Stimulated activated CD4-positive, alpha-beta T cell treated with anti-CD3 and anti-CD28 coated beads, Interleukin-2, amount 100 ng/mL, for 48 hours (primary cell): Measurements from ENCODE around the gene RASSF8.

Experiments used
- DNase-seq, 2 donors: peaks; one replicate each; pipeline ENCODE4 v3.0.0-alpha.2; 2020

Gene RASSF8

DNA sequence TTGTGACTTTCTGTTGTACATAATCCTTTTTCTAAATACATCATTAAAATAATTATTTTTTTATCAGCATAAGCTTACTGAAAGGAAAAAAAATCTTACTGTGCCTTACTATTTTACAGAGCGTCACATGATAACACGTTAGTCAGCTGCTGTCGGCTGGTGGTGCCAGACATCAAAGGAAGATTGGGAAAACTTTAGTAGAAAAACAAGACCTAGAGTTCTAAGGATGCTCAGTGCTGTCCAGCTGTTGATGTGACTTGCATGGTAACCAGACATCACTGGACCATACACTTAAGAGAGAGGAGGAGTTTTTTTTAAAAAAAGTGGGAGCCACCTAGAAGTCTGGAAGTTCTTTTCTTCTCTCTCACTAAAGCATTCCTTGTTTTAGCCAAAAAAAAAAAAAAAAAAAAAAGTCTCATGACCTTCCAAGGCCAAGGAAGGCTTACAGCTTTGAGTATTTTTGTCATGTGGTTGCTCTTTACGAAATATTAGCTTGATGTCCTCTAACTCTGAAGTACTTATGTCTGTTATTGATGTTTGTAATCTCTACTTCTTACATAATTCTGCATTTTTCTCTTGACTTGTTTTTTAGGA lies 4.5 kb downstream of the RASSF8 start:
- no peak for DNase-seq

DNA sequence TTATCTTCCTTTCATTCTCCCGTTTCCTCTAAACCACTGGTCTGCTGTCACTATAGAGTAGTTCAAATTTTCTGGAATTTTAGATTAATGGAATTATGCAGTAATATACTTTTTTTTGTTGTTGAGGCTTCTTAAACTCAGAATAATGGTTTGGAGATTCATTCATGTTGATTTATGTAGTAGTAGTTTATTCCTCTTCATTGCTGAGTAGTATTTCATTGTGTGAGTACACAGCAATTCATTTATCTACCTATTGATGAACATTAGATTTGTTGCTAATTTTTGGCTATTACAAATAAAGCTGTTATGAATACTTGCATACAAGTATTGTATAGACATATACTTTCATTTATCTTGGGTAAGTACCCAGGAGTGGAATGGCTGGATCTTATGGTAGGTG lies 7.2 kb downstream of the RASSF8 start:
- DNase-seq: no peak

DNA sequence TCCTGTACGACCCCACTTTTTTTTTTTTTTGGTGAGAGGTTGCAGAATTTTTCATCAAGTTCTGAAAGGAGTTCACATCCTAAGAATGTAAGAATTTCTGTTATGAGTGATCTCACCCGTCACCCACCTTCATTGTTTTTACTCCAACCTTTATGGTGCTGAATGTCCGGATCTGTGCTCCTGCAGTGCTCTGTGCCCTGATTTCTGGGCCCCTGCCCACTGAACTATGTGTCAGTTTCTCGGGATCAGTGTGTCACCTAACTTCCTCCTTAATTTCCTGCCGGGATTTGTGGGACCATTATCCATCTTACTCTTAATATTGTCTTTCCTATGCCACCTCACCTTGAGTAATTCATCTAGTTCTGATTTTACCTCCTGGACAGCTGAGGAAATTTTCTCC lies 11.6 kb downstream of the RASSF8 start:
- no peak for DNase-seq

DNA sequence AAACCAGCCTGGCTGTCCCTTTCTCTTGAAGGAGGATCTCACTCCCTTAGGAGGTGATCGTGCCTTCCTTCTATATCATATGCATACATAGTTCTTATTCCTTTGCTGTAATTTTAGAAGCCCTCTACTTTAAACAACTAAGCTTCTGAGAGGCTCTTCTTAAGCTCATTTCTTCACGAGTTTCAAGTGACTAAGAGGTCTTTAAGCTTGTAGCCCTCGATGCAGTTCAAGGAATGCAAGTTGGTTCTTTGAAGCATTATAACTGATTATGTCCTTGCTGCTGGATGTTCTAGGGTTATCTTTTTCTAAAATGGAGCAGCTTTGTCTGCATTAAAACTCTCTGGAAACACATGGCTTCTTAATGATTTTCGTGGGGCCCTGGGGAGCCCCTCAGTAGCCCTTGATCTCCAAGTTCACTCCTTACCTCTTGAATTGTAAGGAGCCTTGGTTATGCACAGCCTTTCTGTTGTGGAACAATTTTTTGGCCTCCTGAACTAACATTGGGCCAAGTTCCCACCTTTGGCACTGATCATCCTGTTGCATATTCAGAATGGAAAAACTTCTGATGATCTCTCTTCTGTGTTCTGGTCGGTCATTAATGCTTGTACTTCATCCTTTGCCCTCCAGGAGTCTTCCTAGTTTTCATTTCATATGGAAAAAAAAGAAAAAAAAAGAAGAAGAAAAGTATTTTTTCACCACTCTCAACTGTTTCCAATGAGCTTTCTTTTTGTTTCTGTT lies 12.6 kb downstream of the RASSF8 start:
- no peak for DNase-seq

DNA sequence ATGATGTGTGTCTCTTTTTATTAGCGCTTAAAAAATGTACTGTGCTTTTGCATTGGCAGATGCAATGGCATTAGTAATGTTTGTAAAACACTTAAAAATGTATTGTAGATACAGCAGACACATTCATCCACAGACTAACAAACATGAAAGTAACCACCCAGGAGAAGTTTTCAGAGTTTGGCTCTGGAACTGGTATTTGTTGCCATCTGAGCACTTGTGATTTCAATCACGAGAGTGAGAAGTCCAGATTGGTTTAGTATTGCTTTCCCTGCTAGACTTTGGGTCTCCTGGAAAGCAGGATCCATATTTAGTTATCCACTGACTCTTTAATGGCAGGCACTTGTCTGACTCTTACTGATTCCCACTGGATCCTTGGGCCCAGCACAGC lies 13.2 kb downstream of the RASSF8 start:
- no peak for DNase-seq

DNA sequence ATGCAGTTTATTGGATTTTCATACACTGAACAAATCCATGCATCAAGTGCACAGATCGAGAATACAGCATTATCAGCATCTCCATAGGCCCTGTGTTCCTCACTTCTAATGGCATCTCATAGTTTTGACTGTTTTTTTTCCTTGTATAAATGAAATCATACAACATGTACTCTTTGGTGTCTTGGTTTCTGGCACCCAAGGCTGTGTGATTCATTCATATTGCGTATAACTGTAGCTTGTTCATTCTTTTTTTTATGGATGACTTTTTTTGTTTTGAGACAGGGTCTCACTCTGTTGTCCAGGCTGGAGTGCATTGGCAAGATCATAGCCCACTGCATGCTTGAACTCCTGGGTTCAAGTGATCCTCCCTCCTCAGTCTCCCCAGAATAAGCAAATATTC lies 14.3 kb downstream of the RASSF8 start:
- no peak for DNase-seq

DNA sequence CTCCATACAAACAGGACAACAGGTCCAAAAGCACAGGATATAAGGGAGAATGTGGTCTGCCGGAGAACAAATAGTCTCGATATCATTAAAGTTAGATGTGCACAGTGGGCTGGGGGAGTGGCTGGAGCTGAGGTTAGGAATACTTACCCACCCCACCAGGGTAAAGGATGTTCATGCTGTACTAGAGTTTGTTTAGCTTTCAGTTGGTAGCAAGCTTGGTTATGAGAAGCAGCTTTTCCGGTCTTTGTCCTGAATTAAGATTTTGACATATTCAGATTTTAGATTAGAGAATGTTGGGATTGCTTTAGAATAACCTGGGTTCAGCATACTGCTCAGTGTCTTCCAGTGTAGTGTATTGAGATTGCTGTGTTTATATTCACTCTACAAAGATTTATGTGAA lies 16.7 kb downstream of the RASSF8 start:
- DNase-seq: no peak

DNA sequence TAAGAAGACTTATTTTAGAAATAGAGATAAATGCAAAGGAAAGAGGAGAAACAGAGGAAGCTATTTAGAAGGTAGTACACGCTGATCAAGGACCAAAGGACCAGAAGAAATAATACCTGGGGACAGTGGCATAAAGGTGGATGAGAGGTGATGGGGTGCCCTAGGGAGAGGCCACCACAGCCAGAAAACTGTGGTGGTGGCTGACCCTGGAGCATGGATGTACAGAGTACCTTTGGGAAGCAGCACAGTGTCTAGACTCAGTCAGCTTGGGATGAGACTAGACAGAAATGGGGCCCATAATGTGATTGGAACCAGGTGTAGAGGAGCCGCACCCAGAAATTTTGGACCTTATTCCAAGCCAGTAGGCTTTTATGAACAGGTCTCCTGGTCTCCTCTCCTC lies 17.2 kb downstream of the RASSF8 start:
- no peak for DNase-seq

DNA sequence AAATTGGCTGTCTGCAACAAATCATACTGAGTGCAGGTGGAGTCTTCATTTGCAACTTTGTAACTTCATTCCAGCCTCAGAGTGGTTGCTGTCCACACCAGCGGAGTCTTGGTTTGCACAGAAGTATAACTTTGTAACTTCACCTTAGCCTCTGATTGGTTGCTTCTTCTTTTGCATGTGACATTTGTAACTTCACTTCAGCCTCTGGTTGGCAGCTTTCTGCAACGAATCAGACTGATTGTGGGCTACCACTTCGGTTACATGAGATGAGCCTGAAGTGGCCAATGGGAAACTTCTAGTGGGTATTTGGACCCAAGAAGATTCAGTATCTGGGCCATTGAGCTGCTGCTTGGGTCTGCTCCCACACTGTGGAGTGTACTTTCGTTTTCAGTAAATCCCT lies 17.8 kb downstream of the RASSF8 start:
- no peak for DNase-seq

DNA sequence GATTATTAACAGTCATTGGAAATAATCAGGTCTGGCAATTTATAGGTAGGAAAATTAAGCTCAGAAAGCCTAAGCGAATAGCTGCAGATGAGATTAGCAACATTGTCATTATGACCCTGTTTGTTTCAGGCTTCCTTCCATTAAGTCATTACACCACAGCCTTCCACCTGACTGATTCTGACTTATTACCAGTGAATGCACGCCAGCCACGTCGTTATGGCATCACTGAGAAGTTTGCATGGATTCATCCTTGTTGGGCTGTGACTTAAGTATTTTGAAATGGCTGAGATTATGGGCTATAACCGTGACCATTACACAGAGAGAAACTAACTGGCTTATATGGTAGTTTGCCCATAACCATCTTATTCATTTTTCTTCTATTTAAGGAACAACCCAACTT lies 18.6 kb downstream of the RASSF8 start:
- no peak for DNase-seq

DNA sequence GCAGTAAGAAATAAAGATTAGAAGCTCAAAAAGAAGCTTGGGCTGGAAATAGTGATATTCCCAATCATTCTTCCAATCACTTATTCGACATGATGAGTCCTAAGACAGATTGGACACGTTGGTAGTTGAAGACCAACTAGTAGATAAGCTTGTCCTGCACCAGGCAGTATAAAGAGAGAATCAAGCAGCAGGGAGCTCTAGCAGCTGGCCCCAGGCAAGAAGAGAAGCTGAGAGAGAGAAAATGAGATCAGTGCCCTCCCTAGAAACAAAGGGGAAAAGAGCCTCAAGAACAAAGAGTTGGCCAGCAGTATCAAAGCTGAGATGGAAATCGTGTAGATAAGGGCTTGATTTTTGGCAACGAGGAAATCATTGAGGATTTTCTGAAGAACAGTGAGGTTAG lies 20.6 kb downstream of the RASSF8 start:
- DNase-seq: no peak

DNA sequence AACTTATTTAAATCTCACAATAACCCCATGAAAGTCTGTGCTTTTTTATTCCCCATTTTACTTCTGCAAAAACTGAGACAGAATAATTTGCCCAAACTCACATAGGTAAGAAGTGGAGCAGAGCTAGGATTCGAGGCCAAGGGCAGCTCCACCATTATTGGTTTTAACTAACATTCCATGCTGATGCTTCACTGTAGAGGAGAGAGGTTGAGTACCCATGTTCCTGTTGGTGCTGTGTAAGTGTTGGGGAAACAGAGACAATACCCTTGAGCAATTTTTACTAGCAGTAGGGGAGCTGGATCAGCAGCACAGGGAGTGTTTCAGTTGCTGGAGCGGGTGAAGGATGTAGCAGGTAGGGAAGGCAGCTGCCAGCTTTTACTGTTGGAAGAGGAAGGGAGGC lies 21.1 kb downstream of the RASSF8 start:
- no peak for DNase-seq

DNA sequence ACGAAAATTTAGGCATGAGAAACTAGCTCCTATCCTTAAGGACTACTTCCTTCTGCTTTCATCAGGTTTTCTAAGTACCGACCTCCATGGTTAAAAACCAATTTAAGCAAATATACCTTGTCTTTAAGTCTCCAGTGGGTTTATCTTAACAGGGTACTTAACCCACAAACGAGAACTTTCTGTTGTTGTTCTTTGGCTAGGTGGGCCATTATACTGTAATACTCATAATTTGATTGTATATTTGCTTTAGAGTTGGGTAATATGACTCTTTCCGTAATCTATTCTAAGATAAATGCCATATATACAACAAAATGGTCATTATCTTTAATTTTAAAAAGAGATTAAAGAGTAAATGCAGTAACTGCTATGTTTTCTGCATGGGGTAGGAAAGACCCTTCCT lies 21.6 kb downstream of the RASSF8 start:
- no peak for DNase-seq

DNA sequence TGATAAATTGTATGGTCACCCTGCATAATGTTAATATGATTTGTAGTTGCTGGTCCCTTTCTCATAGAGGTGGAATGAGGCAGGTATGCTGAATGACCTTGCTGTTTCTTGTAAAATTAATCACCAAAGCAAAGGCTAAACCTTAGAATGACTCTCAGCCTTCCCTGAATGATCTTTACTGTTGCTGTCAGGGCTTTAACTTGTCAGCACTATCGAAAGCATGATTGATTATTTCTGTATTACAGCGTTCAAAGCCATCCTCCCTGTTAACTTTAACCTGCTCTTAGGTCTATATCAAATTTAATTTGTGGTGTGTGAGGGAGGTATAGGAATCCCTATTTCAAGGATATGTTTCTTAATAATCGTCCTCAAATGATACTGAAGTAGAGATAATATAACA lies 23.1 kb downstream of the RASSF8 start:
- DNase-seq: no peak

DNA sequence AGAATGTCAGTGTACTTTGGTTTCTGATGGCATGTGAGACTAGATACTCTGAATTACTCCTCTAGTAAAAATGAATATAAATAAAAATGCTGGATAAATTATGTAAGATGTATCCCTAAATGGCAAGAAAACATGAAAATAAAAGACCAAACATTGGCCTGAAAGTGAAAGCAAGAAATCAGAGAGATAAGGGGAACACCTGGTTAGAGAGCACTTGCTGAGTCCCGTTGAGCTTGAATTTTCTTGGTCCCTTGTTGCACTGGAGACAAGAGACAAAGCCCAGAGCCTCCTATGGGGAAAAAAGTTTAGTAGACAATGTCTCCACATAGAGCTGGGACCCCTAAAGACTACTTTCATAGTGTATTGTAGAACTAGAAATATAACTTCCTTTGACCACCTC lies 23.9 kb downstream of the RASSF8 start:
- DNase-seq: no peak

DNA sequence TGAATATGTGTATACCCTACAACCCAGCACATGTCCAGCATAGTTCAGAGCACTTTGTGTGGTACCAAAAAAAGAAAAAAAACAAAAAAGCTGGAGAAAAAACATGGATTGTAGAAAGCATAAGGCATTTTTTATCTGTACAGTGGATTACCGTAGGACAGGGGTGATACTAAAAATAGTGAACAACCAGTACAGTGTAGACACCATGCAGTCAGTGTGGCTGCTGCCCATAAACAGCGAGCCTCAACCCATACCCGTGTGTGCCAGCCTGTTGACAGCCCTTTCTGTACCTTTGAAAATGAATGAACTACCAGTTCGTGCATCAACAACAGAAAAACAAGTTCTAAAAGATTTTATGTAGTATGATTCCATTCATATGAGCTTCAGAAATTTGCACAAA lies 25.1 kb downstream of the RASSF8 start:
- DNase-seq: no peak

DNA sequence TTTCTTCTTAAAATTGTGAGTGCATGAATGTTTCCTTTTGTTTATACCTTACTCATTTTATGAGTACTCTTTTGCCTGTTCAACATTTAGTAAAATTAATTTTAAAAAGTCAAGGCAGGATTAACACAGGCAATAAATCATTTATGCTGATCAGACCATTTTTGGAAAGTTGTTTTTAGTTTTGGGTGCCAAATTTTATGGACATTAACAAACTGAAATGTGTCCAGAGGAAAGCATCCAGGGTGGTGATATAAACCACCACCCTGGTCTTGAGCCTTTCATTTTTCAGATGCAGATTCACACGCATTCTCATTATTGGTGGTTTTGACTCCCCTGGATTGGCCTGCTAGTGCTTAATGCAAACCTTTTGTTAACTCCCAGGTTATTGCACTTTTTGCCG lies 26.3 kb downstream of the RASSF8 start:
- no peak for DNase-seq

DNA sequence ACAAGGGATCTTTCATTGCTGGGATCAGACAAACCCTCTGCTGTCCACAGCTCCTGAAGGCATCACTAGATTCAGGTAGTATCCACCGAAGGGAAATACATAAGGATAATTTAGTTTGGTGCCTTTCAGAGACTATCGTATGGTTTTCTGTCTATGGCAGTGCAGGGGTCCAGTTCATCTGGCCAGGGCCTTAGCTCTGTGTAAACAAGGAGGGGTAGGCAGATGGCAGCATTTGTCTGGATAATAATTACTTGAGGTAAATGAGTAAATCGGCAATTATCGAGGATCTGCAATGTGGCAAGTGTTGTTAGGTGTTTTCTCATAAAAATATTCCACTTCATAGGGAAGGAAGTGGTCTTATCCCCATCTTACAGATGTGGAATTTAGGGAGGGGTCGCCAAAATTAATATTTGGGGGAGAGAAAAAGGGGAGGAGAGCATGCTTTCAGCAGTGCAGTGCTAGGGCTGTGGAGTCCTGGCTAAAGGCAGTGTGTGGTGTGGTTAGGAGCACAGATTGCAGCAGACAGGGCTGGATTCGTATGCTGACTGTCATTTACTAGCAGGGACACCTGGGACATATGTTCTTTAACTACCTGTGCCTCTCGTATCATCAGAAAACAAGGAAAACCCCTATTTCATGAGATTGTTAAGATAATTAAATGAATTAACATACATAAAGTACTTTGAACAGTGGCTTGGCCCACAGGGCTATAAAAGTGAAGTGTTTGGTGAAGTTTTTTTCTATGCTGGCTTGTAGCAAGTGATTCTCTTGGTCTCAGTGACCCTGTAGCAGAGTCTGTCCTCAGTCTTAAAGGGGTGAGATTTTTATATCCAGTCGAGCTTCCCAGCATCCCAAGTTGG lies 27.1 kb downstream of the RASSF8 start:
- DNase-seq: no peak

DNA sequence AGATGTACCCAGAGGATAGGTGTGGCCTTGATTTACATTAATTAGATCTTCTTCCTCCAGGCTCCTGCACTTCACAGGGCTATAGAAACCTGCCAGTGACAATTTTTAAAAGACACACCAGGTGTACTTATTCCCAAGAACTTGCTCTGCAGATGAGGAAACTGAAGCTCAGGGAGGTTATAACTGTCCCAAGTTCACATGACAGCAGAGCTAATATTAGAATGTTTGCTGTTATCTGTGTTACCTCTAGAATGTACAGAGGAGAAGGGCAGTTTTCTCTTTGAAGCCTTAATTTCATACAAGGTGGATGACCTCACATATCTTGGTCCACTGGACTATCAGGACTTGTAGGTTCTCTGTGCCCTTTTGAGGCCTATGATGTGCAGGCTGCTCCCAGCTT lies 27.7 kb downstream of the RASSF8 start:
- DNase-seq: no peak

DNA sequence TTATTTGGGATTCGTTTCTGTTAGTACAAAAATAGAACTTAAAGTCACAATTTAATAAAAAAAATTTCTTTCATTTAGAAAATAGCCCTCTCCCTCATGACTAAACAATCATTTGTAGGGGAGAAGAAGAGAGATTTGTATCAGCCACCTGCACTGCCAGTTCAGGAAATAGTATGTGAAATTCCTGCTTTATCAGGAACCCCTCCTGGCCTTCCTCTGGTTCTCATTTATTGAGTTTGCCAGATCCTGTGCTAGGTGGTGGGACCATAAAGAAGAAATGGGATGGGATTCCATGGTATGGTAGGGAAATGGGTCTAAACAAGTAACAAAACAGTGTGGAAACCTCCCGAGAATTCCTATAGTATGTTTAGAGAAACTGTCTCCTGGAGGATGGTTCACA lies 30.0 kb downstream of the RASSF8 start:
- no peak for DNase-seq

DNA sequence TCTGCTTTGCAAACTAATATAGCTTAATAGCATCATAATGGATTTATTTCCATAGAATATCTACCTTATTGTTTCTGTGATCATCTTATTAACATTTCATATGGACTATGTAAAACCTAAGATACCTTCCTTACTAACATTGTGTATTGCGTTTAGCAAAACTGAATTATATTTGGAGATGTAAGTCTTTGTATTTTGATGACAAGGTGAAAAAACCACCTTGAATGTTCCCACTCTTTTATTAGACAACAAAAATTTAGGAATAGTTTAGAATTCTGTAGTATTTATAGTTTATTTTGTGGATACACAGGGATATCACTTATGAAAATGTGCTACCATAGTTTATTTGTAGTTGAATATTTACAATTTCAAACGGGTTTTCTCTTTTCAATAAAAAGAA lies 32.0 kb downstream of the RASSF8 start:
- DNase-seq: no peak

DNA sequence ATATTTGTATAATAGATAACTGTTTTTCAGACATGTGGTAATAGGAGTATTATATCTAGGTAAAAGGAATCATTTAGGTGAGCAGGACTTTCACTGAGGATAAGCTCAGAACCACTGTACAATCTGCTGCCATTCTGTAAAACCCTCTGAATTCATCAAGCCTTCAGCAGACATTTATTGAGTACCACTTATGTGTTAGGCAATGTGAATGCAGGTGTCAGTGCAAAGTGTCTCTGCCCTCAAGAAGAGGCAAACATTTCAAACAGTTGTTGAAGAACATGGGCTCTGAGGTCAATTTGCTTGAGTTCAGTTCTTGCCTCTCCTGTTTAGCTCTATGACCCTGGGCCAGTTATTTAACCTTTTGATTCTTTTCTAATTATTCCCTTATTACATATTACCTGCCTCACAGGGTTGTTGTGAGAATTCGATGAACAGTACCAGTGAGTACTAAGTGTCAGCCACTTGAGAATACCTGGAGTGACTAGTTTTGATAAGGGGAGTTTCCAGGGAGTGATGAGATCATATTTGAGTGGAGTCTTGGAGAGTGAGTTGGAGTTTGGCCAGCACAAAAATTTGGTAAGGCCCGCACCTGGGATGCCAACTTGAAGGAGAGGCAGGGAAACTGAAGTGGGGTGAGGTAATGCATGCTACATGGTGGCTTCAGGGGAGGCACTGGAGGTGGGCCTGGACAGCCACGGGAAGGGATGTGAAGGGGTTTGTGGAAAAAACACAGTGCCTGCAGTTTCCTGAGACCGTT lies 33.7 kb downstream of the RASSF8 start:
- no peak for DNase-seq

DNA sequence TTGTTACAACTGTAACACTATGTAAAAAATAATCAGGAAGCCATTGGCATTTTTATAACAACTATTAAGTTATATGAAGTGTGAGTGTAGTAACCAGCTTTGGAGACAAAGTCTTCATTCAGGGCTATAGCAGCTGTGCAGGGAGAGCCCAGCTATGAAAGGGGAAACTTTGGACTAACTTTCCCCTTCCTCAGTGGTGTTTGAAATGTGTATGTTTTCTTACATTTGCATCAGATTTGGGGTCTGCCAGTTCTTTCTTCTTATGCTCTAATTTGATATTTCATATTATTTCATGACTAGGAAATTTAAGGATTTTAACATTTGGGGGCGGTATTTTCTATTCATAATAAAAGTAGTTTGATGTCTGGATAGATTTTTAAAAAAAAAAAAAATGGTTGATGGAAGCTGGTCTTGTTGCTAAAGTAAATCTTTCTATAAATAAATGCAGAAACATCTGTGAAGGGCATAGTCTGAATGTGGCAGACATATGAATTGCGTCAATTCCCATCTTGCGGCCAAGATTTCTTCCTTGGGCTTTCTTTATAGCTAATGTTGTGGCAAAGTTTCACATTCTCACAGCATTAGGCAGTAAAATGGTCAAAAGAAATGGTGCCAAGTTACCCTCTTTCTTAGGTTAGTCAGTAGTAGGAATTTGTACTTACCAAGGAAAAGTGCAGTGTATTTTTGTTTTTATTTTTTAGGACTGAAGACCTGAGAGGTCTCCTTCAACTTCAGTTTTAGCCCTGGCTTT lies 35.6 kb downstream of the RASSF8 start:
- DNase-seq: no peak
